Endothelial cell of umbilical vein (primary cell): ENCODE data around the gene ZNF100. TPM values are rescaled to one million over a fixed set of nuclear protein-coding genes. Genes with fewer than 3 reads are reported as not detected.
"Not testable (repeated sequence)": the region's sequence is repeated elsewhere in the genome, so short reads cannot be mapped to it uniquely, and the experiment has no call there.

ENCODE experiments used
- BruUV-seq: library from RNA; stranded (reverse); fragments of 400-500 nt; replicated peaks from 2 replicates; lab custom pipeline; 2021; lab: Mats Ljungman, UMichigan
- CTCF ChIA-PET: fragments of 300-600, 350-600 bp; sonication (Branson Sonifier 250); formaldehyde crosslinking; loops from one replicate; lab custom pipeline; 2021; ENCODE audit warnings: antibody characterized with exemption, inconsistent platforms; lab: Charles Lee
- POLR2A ChIA-PET: fragments of 300-600, 350-600 bp; sonication (Branson Sonifier 250); formaldehyde crosslinking; loops from one replicate; lab custom pipeline; 2021; ENCODE audit warnings: antibody characterized with exemption, inconsistent platforms; lab: Charles Lee
- DNase-seq: peaks from one replicate; pipeline ENCODE4 v3.0.0-alpha.2; 2011; ENCODE audit warnings: low read depth, low spot score
- FAIRE-seq: peaks from 2 replicates; lab custom pipeline; 2011; peaks lifted over from hg19 to GRCh38; lab: Jason Lieb, UNC
- H2AFZ ChIP-seq: 2 replicates; pipeline ENCODE4 v1.6.0; 2012; ENCODE audit warnings: low read depth, low read length, control low read depth, inconsistent platforms
- H3K27ac ChIP-seq: 2 replicates; pipeline ENCODE4 v1.5.1; 2011; ENCODE audit warnings: low read depth, mild to moderate bottlenecking, control low read depth, low read length, moderate library complexity; ENCODE audit not compliant: insufficient read depth
- H3K27me3 ChIP-seq, 2 experiments: 2 replicates each; pipeline versions ENCODE4 v1.6.0 to v1.6.1; 2011; ENCODE audit warnings: low read length in 2 of 2, mixed read lengths in 1 of 2; ENCODE audit not compliant: control insufficient read depth in 2 of 2, insufficient read depth in 2 of 2
- H3K36me3 ChIP-seq, 2 experiments: 2 replicates in 1 of 2; 3 replicates in 1 of 2; pipeline ENCODE4 v1.5.1; 2011; ENCODE audit warnings: low read length in 2 of 2, mild to moderate bottlenecking in 1 of 2, moderate library complexity in 1 of 2; ENCODE audit not compliant: control insufficient read depth in 2 of 2, insufficient read depth in 2 of 2; ENCODE audit errors: extremely low read depth in 1 of 2
- H3K4me1 ChIP-seq: 3 replicates; pipeline ENCODE4 v1.5.1; 2011; ENCODE audit warnings: mild to moderate bottlenecking, low read length; ENCODE audit not compliant: control insufficient read depth, insufficient read depth; ENCODE audit errors: extremely low read depth
- H3K4me2 ChIP-seq: 2 replicates; pipeline ENCODE4 v1.6.1; 2011; ENCODE audit warnings: low read length, control low read depth, mixed read lengths; ENCODE audit not compliant: insufficient read depth
- H3K4me3 ChIP-seq, 3 experiments: fragments of 200-600 bp in 1 of 3; sonication (generic), shearing (Covaris generic) in 1 of 3; replicated peaks in 1 of 3; 2 replicates each; pipeline ENCODE4 v1.5.1; 2011 to 2016; ENCODE audit warnings: control low read depth in 3 of 3, low read length in 3 of 3, mild to moderate bottlenecking in 2 of 3, inconsistent platforms in 1 of 3, low read depth in 1 of 3, moderate library complexity in 1 of 3; ENCODE audit not compliant: insufficient read depth in 1 of 3
- H3K79me2 ChIP-seq: 2 replicates; pipeline ENCODE4 v1.6.0; 2012; ENCODE audit warnings: low read length, inconsistent platforms; ENCODE audit not compliant: control insufficient read depth, insufficient read depth
- H3K9ac ChIP-seq: replicated peaks from 2 replicates; pipeline ENCODE3; 2011; ENCODE audit warnings: low read length, control low read depth; ENCODE audit not compliant: insufficient read depth; ENCODE audit errors: extremely low read depth
- H3K9me1 ChIP-seq: replicated peaks from 3 replicates; pipeline ENCODE4 v1.6.0; 2011; ENCODE audit warnings: mild to moderate bottlenecking, low read length; ENCODE audit not compliant: control insufficient read depth, insufficient read depth; ENCODE audit errors: extremely low read depth
- H3K9me3 ChIP-seq: replicated peaks from 2 replicates; pipeline ENCODE4 v1.5.1; 2012; ENCODE audit warnings: low read length, inconsistent platforms; ENCODE audit not compliant: control insufficient read depth, insufficient read depth
- H4K20me1 ChIP-seq: replicated peaks from 2 replicates; pipeline ENCODE3; 2011; ENCODE audit warnings: mild to moderate bottlenecking, low read length; ENCODE audit not compliant: control insufficient read depth, insufficient read depth; ENCODE audit errors: extremely low read depth
- EZH2 ChIP-seq: IDR thresholded peaks from 2 replicates; pipeline ENCODE4 v1.6.1; 2012; ENCODE audit warnings: borderline replicate concordance, low read depth, mild to moderate bottlenecking, moderate library complexity, low read length, inconsistent platforms; ENCODE audit not compliant: severe bottlenecking
- GATA2 ChIP-seq: IDR thresholded peaks from 2 replicates; pipeline ENCODE4 v1.7.0; 2011; ENCODE audit warnings: low read depth, mild to moderate bottlenecking, moderate library complexity, mixed read lengths, low read length; ENCODE audit not compliant: insufficient read length, insufficient read depth
- JUN ChIP-seq: IDR thresholded peaks from 2 replicates; pipeline ENCODE4 v1.6.1; 2011; ENCODE audit warnings: borderline replicate concordance, low read depth; ENCODE audit not compliant: insufficient read length, insufficient read depth
- MAX ChIP-seq: IDR thresholded peaks from 2 replicates; pipeline ENCODE4 v1.6.1; 2011; ENCODE audit not compliant: insufficient read depth, insufficient read length
- MYC ChIP-seq: IDR thresholded peaks from one replicate; pipeline ENCODE4 v1.6.1; 2011; ENCODE audit warnings: mild to moderate bottlenecking, low read depth, low read length
- POLR2A ChIP-seq: IDR thresholded peaks from 2 replicates; pipeline ENCODE4 v1.6.1; 2012; ENCODE audit warnings: low read depth, mild to moderate bottlenecking, control low read depth, low read length
- POLR2AphosphoS5 ChIP-seq: IDR thresholded peaks from 2 replicates; pipeline ENCODE4 v1.6.1; 2012; ENCODE audit warnings: low read depth, mild to moderate bottlenecking, control low read depth, low read length, moderate library complexity; ENCODE audit not compliant: insufficient read depth
- dilution Hi-C: fragments of 300-500 bp; cut with MboI; formaldehyde crosslinking; loops from one replicate; pipeline ENCODE4 v1.15.0; 2019; ENCODE audit warnings: low sequenced_read_pairs; ENCODE audit not compliant: extremely low pct_ligation_motif_present
- intact Hi-C: fragments of 100-400 bp; cut with micrococcal nuclease; formaldehyde crosslinking; loops from one replicate; pipeline ENCODE4 v1.10.0; 2022
- polyA plus RNA-seq, 4 experiments: library from polyadenylated mRNA; depleted of rRNA in 3 of 4; stranded (reverse) in 3 of 4; unstranded in 1 of 4; fragments of >200 nt; gene quantifications; 2 replicates each; pipeline versions ENCODE4 v1.2.1 to v1.2.3, GENCODE V29; 2011 to 2012; ENCODE audit warnings: missing spikeins in 1 of 4
- total RNA-seq: library from RNA; stranded (reverse); gene quantifications from 2 replicates; pipeline ENCODE4 v1.2.3, GENCODE V29; 2021

ZNF100 gene
- total and polyA plus RNA-seq, 2 donors (not counting 3 experiments of a cell fraction or from before 2014, with no cell fraction given): 1.8 to 12.7 TPM

DNA sequence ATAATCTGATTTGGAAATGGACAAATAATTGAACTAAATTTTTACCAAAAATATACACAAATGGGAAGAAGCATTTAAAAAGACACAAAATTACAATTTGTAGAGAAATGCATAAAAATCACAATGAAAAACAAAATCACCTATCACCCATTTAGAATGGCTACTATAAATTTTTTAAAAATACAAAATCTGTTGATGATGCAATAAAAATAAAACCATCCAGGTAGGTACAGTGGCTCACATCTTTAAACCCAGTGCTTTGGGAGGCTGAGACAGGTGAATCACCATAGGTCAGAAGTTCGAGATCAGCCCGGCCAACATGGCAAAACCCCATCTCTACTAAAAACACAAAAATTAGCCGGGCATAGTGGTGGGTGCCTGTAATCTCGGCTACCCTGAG is 45.1 kb upstream of the ZNF100 start:
- Histone ChIP-seq H3K9me1 (no peaks in the 10 kb centered on the region), H3K27me3 (no peaks in the 10 kb centered on the region), H3K4me2 (no peak overlapping the region), H3K27ac (no peak overlapping the region), H3K9ac (no peak overlapping the region), H3K79me2 (no peaks in the 10 kb centered on the region), H3K4me3 (no peak overlapping the region), H4K20me1 (no peaks in the 10 kb centered on the region), H3K36me3 (peaks cover 10 to 11% of the 10 kb centered on the region in 2 experiments), H3K4me1 (no peaks in the 10 kb centered on the region), H3K9me3 (peaks cover 6% of the 10 kb centered on the region), H2AFZ (no peak overlapping the region)
- DNase-seq: no peak
- TF ChIP-seq JUN (no peak), MYC (no peak), POLR2A (no peak), GATA2 (no peak), EZH2 (no peak), MAX (no peak), POLR2AphosphoS5 (no peak)
- dilution Hi-C loops (no loop called here), intact Hi-C loops (no loop called here)
- no TSS peak for BruUV-seq
- FAIRE-seq: no peak
- POLR2A ChIA-PET: interaction anchor here (0.7 kb wide), 1 partner anchor 29 kb away, joined by 3 read pairs; no protein-coding TSS in a partner anchor
- CTCF ChIA-PET: no interaction called here

GRCh38 chr19:21808400-21809000 is 41.1 kb upstream of the ZNF100 start:
- POLR2A ChIA-PET, dilution Hi-C loops, FAIRE-seq, H2AFZ ChIP-seq, H4K20me1 ChIP-seq, H3K9ac ChIP-seq, H3K4me1 ChIP-seq, BruUV-seq, H3K36me3 ChIP-seq, intact Hi-C loops, H3K79me2 ChIP-seq, DNase-seq, H3K9me3 ChIP-seq, H3K4me2 ChIP-seq, H3K9me1 ChIP-seq, H3K27ac ChIP-seq, H3K27me3 ChIP-seq, H3K4me3 ChIP-seq: not testable (repeated sequence)
- CTCF ChIA-PET: interaction anchor here (0.6 kb wide), 1 partner anchor 1670 kb away, joined by 3 read pairs; no protein-coding TSS in a partner anchor
